Activated B cell treated with CpG ODN at 0.5 μM for 24 hours (primary cell): Measurements from ENCODE around the gene ITGB4. TPM values are rescaled to one million over a fixed set of nuclear protein-coding genes. Genes with fewer than 3 reads are reported as not detected.

Source experiments
- ATAC-seq: fragments of 200-7000 bp; cut with Tn5 transposase; one replicate; pipeline ENCODE4 v1.10.0; 2021; ENCODE audit warnings: low read depth, mild to moderate bottlenecking, moderate library complexity
- CTCF ChIA-PET: fragments of 350-600 bp; sonication (Branson Sonifier 250); formaldehyde crosslinking; loops from one replicate; lab custom pipeline; 2021; ENCODE audit warnings: antibody characterized with exemption; lab: Charles Lee
- POLR2A ChIA-PET: fragments of 350-600 bp; sonication (Branson Sonifier 250); formaldehyde crosslinking; loops from one replicate; lab custom pipeline; 2021; ENCODE audit warnings: antibody characterized with exemption; lab: Charles Lee
- DNase-seq: peaks from one replicate; pipeline ENCODE4 v3.0.0; 2022
- H3K27ac Mint-ChIP-seq: one replicate; pipeline ENCODE4 v1.8.0; 2020; ENCODE audit warnings: mixed read lengths
- H3K27me3 Mint-ChIP-seq: one replicate; pipeline ENCODE4 v1.8.0; 2021; ENCODE audit warnings: mixed read lengths
- H3K36me3 Mint-ChIP-seq: one replicate; pipeline ENCODE4 v1.8.0; 2021; ENCODE audit warnings: low read depth, mixed read lengths
- H3K4me1 Mint-ChIP-seq: one replicate; pipeline ENCODE4 v1.8.0; 2021; ENCODE audit warnings: mixed read lengths
- H3K4me3 Mint-ChIP-seq: one replicate; pipeline ENCODE4 v1.8.0; 2020; ENCODE audit warnings: mild to moderate bottlenecking, mixed read lengths
- H3K9me3 Mint-ChIP-seq: one replicate; pipeline ENCODE4 v1.8.0; 2020; ENCODE audit warnings: mixed read lengths
- intact Hi-C: fragments of 100-400 bp; cut with micrococcal nuclease; formaldehyde crosslinking; loops from one replicate; pipeline ENCODE4 v1.15.1; 2024
- total RNA-seq: library from RNA; stranded (reverse); gene quantifications from 2 replicates; pipeline ENCODE4 v1.2.3, GENCODE V29; 2022
- TF ChIP-seq, protein P1 (sequence below): fragments of 200-600 bp; IDR thresholded peaks from one replicate; pipeline ENCODE4 v1.8.0; 2022; ENCODE audit warnings: antibody characterized with exemption, mild to moderate bottlenecking

ITGB4 gene
- total RNA-seq, 1 donor from 2014 or later: 2.2 TPM

DNA sequence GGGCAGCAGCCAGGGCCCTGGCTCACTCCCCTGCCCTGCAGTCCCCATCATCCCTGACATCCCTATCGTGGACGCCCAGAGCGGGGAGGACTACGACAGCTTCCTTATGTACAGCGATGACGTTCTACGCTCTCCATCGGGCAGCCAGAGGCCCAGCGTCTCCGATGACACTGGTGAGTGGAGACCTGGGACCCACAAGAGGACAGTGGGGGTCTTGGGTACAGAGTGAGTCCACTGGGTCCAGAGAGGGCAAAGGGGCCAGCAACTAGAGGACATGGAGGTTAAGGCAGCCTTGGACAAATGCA lies 31.1 kb downstream of the ITGB4 start:
- intact Hi-C loops: loop anchor here (2.0 kb wide), 1 partner anchor 252 kb away; no protein-coding TSS in a partner anchor
- ATAC-seq: no peak
- no peak overlapping the region for H3K27ac Mint-ChIP-seq
- H3K27me3 Mint-ChIP-seq: no peaks in the 10 kb centered on the region
- ChIA-PET POLR2A (interaction anchor here (0.5 to 4.3 kb wide), 7 partner anchors 12 to 975 kb away, joined by 5 to 48 read pairs (median 9); partner anchors contain the start of genes GALK1 and UNC13D), CTCF (interaction anchor here (1.0 to 10.9 kb wide), 4 partner anchors 76 to 133 kb away, joined by 3 to 346 read pairs (median 37); partner anchors contain the start of genes RECQL5, SAP30BP and SMIM5)
- no peaks in the 10 kb centered on the region for H3K9me3 Mint-ChIP-seq
- TF ChIP-seq, protein P1, sequence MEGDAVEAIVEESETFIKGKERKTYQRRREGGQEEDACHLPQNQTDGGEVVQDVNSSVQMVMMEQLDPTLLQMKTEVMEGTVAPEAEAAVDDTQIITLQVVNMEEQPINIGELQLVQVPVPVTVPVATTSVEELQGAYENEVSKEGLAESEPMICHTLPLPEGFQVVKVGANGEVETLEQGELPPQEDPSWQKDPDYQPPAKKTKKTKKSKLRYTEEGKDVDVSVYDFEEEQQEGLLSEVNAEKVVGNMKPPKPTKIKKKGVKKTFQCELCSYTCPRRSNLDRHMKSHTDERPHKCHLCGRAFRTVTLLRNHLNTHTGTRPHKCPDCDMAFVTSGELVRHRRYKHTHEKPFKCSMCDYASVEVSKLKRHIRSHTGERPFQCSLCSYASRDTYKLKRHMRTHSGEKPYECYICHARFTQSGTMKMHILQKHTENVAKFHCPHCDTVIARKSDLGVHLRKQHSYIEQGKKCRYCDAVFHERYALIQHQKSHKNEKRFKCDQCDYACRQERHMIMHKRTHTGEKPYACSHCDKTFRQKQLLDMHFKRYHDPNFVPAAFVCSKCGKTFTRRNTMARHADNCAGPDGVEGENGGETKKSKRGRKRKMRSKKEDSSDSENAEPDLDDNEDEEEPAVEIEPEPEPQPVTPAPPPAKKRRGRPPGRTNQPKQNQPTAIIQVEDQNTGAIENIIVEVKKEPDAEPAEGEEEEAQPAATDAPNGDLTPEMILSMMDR: no peak
- peak overlapping the region; percentile 35 for H3K4me3 Mint-ChIP-seq
- no peak for DNase-seq
- H3K36me3 Mint-ChIP-seq: no peaks in the 10 kb centered on the region
- H3K4me1 Mint-ChIP-seq: peaks cover 20% of the 10 kb centered on the region

DNA sequence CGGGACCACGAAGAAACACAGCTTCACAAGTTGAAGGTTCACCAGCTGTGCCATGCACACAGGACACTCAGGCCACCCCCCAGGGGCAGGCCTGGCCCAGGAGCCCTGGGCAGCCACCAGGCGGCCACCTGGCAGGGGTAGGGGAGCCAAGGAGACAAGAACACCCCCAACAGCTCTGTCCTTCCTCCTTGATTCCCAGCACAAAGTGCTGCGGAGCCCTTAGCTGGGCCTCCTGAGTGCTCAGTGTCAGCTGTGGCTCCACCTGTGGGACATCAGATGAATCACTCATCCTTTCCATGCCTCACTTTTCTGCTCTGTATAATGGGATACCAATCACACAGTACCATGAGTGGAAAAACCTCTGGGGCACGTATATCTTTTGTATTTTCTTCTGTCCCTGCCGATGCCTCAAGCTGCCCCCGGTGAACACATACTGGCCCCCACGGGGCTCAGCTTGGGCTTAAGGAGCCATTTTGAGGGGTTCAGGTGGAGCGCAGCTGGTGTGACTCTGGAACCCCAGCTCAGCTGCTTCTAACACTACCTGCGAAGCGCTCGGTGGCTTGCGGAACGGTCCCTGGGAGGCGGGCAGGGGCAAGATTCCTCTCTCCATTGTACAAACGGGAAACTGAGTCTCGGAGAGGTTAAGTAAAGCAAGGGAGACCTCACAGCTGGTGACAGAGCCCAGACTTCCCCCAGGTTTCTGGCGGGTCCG lies 31.7 kb downstream of the ITGB4 start:
- Mint-ChIP-seq H3K9me3 (no peaks in the 10 kb centered on the region), H3K27ac (no peak overlapping the region), H3K36me3 (no peaks in the 10 kb centered on the region), H3K4me3 (peak overlapping the region; percentile 67), H3K4me1 (peaks cover 15% of the 10 kb centered on the region), H3K27me3 (no peaks in the 10 kb centered on the region)
- CTCF ChIA-PET: interaction anchor here (0.7 to 10.9 kb wide), 39 partner anchors 11 to 492 kb away, joined by 3 to 346 read pairs (median 5); partner anchors contain the start of genes GALK1, GGA3, MIF4GD and MYO15B
- POLR2A ChIA-PET: interaction anchor here (0.5 to 4.3 kb wide), 19 partner anchors 12 to 436 kb away, joined by 3 to 48 read pairs (median 7); partner anchors contain the start of genes GALK1, RECQL5, SAP30BP and SMIM5
- no peak for DNase-seq
- intact Hi-C loops: loop anchor here (1.0 to 2.0 kb wide), 2 partner anchors 74 to 252 kb away; no protein-coding TSS in a partner anchor
- no peak for ATAC-seq
- TF ChIP-seq, protein P1: no peak

DNA sequence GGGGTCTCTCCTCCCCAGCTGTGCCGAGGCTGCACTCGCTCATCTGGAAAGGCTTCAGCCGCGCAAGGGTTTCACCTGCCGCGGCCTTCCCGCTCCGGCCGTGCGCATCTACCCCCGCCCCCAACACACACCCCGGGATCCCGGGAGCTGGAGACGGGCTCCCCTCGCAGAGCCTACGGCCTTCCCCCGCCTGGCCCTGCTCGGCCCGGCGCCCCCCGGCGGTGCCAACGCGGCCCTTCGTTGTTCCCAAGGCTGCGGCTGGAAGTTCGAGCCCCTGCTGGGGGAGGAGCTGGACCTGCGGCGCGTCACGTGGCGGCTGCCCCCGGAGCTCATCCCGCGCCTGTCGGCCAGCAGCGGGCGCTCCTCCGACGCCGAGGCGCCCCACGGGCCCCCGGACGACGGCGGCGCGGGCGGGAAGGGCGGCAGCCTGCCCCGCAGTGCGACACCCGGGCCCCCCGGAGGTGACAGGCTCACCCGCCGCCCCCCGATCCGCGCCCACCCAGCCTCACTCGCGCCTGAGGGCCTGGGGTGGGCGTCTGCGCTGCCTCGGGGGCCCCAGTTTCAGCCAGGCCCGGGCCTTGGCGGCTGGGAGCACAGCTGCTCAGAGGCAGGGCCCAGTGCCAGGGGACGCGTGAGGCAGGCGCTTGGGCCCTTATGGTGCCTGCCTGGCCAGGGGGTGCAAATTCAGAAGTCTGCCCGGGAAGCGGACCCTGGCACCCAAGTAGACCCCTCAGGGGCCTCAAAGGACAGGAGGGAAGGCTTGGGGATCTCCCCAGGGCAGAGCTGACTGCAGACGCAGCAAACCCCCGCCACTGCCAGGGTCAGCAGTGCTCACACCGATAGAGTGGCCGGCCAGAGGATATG lies 32.5 kb downstream of the ITGB4 start:
- CTCF ChIA-PET: interaction anchor here (0.7 to 10.9 kb wide), 41 partner anchors 10 to 493 kb away, joined by 3 to 346 read pairs (median 5); partner anchors contain the start of genes GALK1, GGA3, MIF4GD and MYO15B
- peak overlapping the region; percentile 67 for H3K4me3 Mint-ChIP-seq
- intact Hi-C loops: loop anchor here (1.0 to 2.0 kb wide), 2 partner anchors 74 to 251 kb away; no protein-coding TSS in a partner anchor
- peak; percentile 82 for ATAC-seq
- TF ChIP-seq, protein P1: no peak
- H3K9me3 Mint-ChIP-seq: no peaks in the 10 kb centered on the region
- peaks cover 15% of the 10 kb centered on the region for H3K4me1 Mint-ChIP-seq
- POLR2A ChIA-PET: interaction anchor here (0.5 to 4.3 kb wide), 24 partner anchors 8 to 298 kb away, joined by 3 to 48 read pairs (median 6); partner anchors contain the start of genes ACOX1, GALK1, RECQL5 and SAP30BP
- peak; percentile 82 for DNase-seq
- no peak overlapping the region for H3K27ac Mint-ChIP-seq
- H3K27me3 Mint-ChIP-seq: no peaks in the 10 kb centered on the region
- H3K36me3 Mint-ChIP-seq: no peaks in the 10 kb centered on the region

DNA sequence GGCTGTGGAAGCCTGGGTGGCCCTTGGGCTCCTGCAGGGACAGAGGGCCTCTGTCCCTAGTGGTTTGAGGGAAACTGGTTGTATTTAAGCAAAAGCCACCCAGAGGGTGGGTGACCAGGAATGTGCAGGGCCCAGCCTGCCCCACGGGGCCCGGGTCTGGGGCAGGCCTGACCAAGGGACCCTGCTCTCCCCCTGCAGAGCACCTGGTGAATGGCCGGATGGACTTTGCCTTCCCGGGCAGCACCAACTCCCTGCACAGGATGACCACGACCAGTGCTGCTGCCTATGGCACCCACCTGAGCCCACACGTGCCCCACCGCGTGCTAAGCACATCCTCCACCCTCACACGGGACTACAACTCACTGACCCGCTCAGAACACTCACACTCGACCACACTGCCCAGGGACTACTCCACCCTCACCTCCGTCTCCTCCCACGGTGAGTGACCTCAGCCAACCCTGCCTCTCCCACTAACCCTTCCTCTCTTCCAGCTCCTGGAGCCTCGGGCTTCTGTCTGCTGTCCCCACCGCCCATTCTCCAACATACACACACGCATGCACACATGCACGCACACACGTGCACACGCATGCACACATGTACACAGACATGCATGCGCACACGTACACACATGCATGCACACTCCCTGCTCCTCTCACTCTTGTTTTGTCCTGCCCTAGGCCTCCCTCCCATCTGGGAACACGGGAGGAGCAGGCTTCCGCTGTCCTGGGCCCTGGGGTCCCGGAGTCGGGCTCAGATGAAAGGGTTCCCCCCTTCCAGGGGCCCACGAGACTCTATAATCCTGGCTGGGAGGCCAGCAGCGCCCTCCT lies 33.3 kb downstream of the ITGB4 start:
- Mint-ChIP-seq H3K27me3 (no peaks in the 10 kb centered on the region), H3K4me1 (peaks cover 14% of the 10 kb centered on the region), H3K9me3 (no peaks in the 10 kb centered on the region), H3K27ac (no peak overlapping the region), H3K36me3 (peaks cover 4% of the 10 kb centered on the region), H3K4me3 (peak overlapping the region; percentile 74)
- ATAC-seq (no peak), DNase-seq (no peak)
- intact Hi-C loops: no loop called here
- ChIA-PET POLR2A (interaction anchor here (1.1 to 4.3 kb wide), 9 partner anchors 10 to 298 kb away, joined by 3 to 48 read pairs (median 7); partner anchors contain the start of genes GALK1, RECQL5, SAP30BP and TMEM94), CTCF (interaction anchor here (0.7 to 10.9 kb wide), 17 partner anchors 10 to 494 kb away, joined by 3 to 346 read pairs (median 6); partner anchors contain the start of genes GALK1, GGA3, MYO15B and SMIM5)
- TF ChIP-seq, protein P1: no peak
